ES-I3 (cell line): ENCODE results near the gene ARAF.

ENCODE experiments used
- H3K36me3 ChIP-seq: 2 replicates; pipeline ENCODE4 v1.6.1; 2013; ENCODE audit warnings: mild to moderate bottlenecking, low read length, control low read depth, moderate library complexity; ENCODE audit not compliant: insufficient read depth
- H3K4me1 ChIP-seq: 2 replicates; pipeline ENCODE4 v1.6.1; 2013; ENCODE audit warnings: mild to moderate bottlenecking, control low read depth, low read length; ENCODE audit not compliant: insufficient read depth
- H3K9ac ChIP-seq: 2 replicates; pipeline ENCODE4 v1.6.1; 2013; ENCODE audit warnings: low read depth, mild to moderate bottlenecking, low read length, moderate library complexity
- H3K9me3 ChIP-seq: 2 replicates; pipeline ENCODE4 v1.6.1; 2013; ENCODE audit warnings: mild to moderate bottlenecking, low read length, moderate library complexity; ENCODE audit not compliant: control insufficient read depth, insufficient read depth

ARAF gene

GRCh38 chrX:47611489-47611888, 50.5 kb downstream of the ARAF start:
- no peaks in the 10 kb centered on the region for H3K36me3 ChIP-seq

GRCh38 chrX:47611926-47612325, 50.9 kb downstream of the ARAF start:
- Histone ChIP-seq H3K9ac (no peak overlapping the region), H3K36me3 (no peaks in the 10 kb centered on the region), H3K9me3 (no peaks in the 10 kb centered on the region; the same call in 1 of the 2 replicates), H3K4me1 (peaks cover 22% of the 10 kb centered on the region)

More at GRCh38 chrX:47611489-47611888, 50.5 kb downstream of the ARAF start:
- H3K9ac ChIP-seq, result no peak overlapping the region
- no peaks in the 10 kb centered on the region; the same call in 1 of the 2 replicates for H3K9me3 ChIP-seq
- H3K4me1 ChIP-seq, result peaks cover 22% of the 10 kb centered on the region

GRCh38 chrX:47612418-47612817, 51.4 kb downstream of the ARAF start:
- peaks cover 22% of the 10 kb centered on the region for H3K4me1 ChIP-seq
- H3K9ac ChIP-seq, result no peak overlapping the region
- no peaks in the 10 kb centered on the region for H3K36me3 ChIP-seq
- H3K9me3 ChIP-seq, result no peaks in the 10 kb centered on the region; the same call in 1 of the 2 replicates

DNA sequence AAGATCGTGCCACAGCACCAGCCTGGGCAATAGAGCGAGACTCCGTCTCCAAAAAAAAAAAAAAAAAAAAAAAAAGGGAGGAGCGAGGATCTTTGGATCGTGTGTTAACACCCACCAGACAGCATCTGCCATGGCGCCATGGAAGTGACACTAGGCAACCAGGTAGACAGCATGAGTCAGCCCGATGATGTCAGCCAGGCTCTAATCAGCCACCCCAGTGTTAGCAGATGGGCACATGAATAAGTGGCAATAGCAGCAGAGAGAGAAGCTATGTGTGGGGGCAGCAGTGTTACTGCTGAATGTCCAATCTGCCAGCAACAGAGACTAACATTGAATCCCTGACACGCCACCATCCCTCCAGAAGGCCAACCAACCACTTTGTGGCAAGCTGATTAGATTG, 52.1 kb downstream of the ARAF start:
- Histone ChIP-seq H3K4me1 (peaks cover 20% of the 10 kb centered on the region), H3K9ac (no peak overlapping the region), H3K9me3 (no peaks in the 10 kb centered on the region; the same call in 1 of the 2 replicates), H3K36me3 (no peaks in the 10 kb centered on the region)

DNA sequence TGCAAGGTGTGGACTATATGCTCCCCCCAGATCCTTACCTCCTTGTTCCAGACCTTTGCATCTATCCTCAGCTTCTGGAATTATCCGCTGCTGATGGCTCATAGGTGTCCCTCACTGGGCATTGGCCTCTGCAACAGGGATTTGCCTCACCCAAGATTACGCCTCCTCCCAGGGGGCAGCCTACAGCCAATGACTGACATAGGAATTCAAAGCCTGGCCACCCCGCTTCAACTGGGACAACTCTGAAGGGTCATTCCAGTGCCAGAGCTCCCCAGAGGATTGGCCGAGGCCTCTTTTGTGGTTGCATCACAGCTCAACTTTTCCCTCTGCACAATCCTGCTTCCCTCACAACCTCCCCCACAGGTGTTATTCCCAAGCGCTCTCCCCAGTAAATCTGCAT, 53.6 kb downstream of the ARAF start:
- Histone ChIP-seq H3K36me3 (no peaks in the 10 kb centered on the region), H3K4me1 (peaks cover 7% of the 10 kb centered on the region), H3K9ac (no peak overlapping the region), H3K9me3 (no peaks in the 10 kb centered on the region; the same call in 1 of the 2 replicates)

- Histone ChIP-seq H3K36me3 (no peaks in the 10 kb centered on the region), H3K9ac (peak overlapping the region; percentile 57; the same call in 1 of the 2 replicates), H3K4me1 (no peaks in the 10 kb centered on the region; the same call in 1 of the 2 replicates)
Observed at GRCh38 chrX:47618923-47619485, 58.0 kb downstream of the ARAF start.

DNA sequence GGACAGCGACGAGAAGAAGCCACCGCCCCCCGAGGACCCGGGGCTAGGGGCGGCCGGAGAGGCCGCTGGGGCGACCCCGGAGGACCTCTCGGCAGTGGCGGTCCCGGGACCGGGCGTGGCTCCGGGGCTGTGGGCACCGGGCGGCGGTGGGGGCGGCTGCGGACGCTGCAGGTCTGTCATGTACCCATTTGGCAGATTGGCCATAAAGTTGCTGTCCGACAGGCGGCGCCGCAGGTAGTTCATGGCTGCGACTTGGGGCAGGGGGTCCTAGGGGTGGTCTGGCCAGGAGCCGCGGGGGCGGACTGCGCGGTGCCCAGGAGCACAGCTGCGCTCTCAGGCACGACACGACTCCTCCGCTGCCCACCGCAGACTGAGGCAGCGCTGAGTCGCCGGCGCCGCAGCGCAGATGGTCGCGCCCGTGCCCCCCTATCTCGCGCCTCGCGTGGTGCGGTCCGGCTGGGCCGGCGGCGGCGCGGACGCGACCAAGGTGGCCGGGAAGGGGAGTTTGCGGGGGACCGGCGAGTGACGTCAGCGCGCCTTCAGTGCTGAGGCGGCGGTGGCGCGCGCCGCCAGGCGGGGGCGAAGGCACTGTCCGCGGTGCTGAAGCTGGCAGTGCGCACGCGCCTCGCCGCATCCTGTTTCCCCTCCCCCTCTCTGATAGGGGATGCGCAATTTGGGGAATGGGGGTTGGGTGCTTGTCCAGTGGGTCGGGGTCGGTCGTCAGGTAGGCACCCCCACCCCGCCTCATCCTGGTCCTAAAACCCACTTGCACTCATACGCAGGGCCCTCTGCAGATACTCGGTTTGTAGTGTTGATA, 58.7 kb downstream of the ARAF start, which contains the start of gene SYN1:
Gene SYN1 (minus strand): TSS at position 372 of the 817 bp plus-strand sequence. CDS start 129 bp downstream, at position 243.
- no peaks in the 10 kb centered on the region; the same call in 1 of the 2 replicates for H3K4me1 ChIP-seq
- no peaks in the 10 kb centered on the region for H3K36me3 ChIP-seq
- H3K9ac ChIP-seq, result peak within 1 kb of the TSS; percentile 57; the same call in 1 of the 2 replicates
- no peaks in the 10 kb centered on the region for H3K9me3 ChIP-seq

More at GRCh38 chrX:47618923-47619485, 58.0 kb downstream of the ARAF start:
- no peaks in the 10 kb centered on the region for H3K9me3 ChIP-seq

GRCh38 chrX:47620303-47620685, 59.3 kb downstream of the ARAF start:
- H3K9ac ChIP-seq, result peak overlapping the region; percentile 32; the same call in 1 of the 2 replicates
- no peaks in the 10 kb centered on the region for H3K9me3 ChIP-seq
- H3K4me1 ChIP-seq, result no peaks in the 10 kb centered on the region; the same call in 1 of the 2 replicates
- no peaks in the 10 kb centered on the region for H3K36me3 ChIP-seq
